CD4-positive, alpha-beta T cell treated with Interleukin-4 for 1 hour (primary cell): ENCODE measurements around the gene MISP.
"Not testable (repeated sequence)": the region's sequence is repeated elsewhere in the genome, so short reads cannot be mapped to it uniquely, and the experiment has no call there.

ENCODE experiments used
- DNase-seq, 2 donors: peaks; one replicate each; pipeline ENCODE4 v3.0.0-alpha.2; 2020 to 2022

MISP gene, protein sequence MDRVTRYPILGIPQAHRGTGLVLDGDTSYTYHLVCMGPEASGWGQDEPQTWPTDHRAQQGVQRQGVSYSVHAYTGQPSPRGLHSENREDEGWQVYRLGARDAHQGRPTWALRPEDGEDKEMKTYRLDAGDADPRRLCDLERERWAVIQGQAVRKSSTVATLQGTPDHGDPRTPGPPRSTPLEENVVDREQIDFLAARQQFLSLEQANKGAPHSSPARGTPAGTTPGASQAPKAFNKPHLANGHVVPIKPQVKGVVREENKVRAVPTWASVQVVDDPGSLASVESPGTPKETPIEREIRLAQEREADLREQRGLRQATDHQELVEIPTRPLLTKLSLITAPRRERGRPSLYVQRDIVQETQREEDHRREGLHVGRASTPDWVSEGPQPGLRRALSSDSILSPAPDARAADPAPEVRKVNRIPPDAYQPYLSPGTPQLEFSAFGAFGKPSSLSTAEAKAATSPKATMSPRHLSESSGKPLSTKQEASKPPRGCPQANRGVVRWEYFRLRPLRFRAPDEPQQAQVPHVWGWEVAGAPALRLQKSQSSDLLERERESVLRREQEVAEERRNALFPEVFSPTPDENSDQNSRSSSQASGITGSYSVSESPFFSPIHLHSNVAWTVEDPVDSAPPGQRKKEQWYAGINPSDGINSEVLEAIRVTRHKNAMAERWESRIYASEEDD

DNA sequence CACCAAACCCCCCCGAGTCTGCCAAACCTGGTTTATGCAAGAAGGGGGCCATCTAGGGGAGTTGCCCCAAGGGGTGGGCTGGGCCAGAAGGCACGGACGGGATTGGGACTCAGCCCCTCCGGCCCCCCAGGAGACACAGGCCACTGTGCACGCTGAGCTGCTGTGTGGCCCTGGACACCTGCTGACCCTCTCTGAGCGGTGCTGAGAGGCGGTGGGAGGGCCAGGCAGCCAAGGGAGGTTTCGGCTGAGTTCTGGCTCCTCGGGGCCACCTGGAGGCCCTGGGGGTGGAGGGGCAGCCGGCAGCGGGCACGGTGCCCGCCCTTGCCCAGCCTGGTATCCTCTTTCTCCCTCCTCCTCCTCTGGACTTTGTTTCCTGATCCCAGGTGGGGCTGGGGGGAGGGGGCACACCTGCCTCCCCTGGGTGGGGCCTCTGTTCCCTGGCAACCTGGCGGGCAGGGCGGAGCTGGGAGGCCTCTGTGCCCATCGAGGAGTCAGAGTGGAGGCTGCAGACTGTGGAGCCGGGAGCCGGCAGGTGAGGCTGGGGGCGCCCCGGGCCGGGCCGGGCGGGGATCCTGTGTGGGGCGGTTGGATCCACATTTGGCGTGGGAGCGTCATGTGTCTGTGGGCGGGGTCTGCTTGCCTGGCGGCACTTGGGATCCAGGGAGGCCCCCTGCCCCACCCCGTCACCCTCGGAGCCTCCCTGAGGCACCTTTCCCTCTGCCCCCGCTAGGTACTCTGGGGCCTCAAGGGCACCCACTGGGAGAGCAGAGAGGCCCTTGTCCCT is at the start of gene MISP:
Gene MISP (plus strand): TSS at position 473 of the 784 bp plus-strand sequence. CDS start 5,835 bp downstream, outside the sequence.
- DNase-seq: no peak

DNA sequence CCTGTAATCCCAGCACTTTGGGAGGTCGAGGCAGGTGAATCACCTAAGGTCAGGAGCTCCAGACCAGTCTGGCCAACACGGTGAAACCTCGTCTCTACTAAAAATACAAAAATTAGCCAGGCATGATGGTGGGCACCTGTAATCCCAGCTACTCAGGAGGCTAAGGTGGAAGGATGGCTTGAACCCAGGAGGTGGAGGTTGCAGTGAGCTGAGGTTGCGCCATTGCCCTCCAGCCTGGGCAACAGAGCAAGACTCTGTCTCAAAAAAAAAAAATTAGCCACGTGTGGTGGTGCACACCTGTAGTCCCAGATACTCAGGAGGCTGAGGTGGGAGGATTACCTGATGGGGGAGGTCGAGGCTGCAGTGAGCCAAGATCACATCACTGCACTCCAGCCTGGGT is 48.1 kb upstream of the MISP start:
- not testable (repeated sequence) for DNase-seq

DNA sequence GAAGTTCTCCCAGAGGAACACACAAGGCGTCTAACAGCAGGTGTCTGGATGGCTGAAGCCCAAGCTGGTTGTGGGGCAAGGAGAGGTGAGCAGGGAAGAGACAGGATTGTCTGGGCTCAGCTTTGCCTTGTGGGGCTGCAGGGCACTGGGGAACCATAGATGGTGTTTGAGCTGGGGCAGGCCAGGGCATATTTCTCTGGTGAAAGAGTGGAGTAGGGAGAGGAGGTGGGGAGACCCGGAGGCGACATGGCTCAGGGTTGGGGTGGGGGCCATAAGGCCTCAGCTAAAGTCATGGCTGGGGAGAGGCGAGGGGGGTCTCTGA is 47.6 kb upstream of the MISP start:
- no peak for DNase-seq

DNA sequence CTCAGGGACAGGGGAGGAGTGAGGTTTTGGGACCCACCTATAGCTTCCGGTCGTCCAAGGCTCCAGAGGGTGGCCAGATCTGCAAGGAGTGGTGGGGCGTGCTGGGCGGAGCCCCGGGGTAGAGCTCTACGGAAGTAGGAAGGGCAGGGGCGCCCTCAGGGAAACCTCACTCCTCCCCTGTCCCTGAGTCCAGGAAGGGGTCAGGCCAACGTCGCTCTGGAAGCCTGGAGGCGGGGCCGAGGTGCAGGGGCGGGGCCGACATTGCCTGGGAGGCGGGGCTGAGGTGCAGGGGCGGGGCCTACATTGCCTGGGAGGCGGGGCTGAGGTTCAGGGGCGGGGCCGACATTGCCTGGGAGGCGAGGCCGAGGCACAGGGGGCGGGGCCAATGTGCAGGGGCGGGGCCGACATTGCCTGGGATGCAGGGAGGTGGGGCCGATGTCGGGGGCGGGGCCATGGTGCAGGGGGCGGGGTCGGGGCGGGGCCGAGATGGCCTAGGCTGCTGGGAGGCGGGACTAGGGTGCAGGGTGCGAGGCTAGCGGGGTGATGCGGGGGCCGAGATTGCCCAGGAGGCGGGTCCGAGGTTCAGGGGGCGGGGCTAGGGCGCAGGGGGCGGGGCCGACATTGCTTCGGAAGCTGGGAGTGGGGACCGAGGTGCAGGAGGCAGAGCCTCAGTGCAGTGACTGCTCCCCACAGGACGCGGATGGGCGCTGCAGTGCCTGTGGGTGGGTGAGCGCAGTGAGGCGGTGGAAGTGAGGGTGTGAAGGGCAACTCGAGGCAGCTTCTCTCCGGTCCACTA is 47.1 kb upstream of the MISP start:
- peak; percentile 64 to 80 for DNase-seq

DNA sequence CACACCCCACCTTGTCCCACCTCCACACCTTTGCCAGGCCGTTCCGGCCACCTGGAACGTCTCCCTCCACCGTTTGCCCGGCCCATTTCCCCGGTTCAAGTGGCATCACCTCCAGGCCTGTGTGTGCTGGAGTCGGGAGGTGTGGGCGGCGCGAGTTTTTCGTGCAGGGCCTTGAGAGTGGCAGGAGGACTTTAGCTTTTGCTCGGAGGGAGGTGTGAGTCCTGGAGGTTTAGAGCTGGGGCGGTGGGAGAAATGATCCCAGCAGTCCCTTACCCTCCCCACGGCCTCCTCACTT is 46.5 kb upstream of the MISP start:
- DNase-seq: no peak

DNA sequence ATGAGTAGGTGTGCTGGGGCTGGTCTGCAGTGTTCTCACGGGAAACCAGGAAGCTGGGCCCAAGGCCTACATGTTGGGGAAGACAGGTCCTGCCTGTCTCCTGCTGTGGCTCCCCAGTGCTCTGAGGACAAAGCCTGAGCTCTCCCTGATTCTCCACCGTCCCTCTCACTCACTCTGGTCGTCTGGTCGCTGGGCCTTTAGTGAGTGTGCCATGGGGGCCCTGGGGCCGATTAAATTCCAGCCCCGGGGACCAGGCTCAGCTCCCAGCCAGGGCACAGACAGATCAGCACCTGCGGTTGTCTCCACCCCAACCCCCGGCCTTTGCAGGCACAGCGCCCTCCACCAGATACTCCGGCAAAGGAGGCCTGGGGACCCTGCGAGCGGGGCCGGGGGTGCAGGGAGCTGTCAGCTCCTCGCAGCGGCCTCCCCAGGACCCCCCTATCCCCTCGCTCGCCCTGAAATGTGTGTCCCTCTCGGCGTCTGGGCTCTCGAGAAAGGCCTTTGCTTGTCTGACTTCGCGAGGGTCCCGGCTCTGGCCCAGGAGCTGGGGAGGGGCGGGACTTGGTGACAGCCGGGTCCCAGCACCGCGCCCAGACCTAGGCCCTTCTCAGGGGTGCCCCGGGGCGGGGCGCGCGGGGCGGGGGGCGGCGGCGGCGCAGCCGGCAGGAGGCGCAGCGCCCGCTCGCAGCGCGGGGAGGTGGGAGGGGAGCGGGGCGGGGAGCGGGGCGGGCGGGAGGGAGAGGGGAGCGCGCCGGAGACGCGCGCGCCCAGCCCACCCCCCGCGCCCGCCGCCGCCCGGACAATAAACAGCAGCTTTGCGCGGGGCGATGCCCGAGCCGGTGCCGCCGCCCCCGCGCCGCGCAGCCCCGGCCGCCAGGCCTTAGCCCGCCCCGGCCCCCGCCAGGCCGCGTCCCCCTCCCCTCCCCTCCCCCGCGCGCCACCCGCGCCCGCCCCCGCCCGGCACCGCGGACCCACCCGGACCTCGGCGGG is 42.5 kb upstream of the MISP start, which contains the start of gene PALM:
Gene PALM (plus strand): TSS at position 782 of the 990 bp plus-strand sequence. CDS start 212 bp downstream, outside the sequence.
- no peak for DNase-seq

DNA sequence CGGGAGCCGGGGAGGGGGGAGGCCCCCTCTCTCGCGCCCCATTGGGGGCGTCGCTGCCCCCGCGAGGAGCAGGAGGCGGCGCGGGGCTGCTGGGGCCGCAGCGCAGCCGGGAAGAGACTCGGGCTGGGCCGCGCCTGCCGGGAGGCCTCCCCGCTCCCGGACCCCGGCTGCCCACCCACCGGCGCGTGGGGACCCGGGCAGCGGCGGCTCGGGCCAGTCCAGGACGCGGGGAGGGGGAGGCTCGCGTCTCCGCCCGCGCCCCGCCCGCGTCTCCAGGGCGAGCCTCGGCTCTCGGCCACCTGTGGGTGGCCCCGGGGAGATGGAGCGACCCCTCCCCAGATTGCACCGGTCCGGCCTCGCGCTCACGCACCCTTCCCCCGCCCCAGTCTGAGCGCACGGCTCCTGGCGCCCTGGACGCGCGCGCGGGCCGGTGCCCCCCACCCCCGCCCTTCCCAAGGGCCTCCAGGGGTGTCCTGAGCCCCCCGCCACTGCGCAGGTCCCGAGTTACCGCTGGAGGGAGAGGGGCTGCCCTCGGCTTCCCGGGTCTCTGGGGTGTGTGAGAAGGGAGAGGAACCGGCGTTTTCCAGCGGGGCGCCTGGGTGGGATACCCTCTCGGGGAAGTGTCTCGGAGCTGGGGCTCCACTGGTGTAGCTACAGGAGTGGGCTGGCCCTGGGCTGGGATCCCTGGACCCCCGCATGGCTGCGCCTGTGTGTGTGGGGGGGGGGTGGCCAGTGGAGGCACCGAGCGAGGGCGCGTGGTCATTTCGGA is 41.5 kb upstream of the MISP start:
- DNase-seq: no peak

DNA sequence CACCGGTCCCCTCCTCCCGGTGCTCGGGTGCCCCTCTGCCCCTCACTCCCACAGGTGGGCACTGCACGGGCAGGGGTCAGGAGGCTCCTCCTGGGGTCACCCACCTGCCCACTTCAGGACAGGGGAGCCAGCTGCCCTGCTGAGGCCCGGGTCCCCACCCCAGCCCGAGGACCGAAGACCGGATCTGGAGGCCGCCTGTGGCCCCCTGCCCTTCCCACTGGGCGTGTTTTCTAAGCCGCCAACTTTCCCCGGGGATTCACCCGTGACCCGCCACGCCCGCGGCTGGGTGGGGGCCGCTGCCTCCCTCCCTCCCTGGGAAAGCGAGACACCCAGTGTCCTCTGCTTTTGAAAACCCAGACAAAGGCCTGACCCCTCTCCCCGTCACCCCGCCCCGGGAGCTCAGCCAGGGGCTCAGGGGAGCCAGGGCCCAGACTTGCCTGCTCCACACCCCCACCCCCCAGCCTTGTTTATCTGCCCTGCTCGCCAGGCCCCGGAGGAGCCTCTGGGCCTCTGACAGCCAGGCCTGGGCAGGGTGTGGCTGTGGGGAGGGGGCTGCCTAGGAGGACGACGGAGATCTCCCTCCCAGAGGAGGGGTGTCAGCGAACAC is 40.8 kb upstream of the MISP start:
- no peak for DNase-seq

DNA sequence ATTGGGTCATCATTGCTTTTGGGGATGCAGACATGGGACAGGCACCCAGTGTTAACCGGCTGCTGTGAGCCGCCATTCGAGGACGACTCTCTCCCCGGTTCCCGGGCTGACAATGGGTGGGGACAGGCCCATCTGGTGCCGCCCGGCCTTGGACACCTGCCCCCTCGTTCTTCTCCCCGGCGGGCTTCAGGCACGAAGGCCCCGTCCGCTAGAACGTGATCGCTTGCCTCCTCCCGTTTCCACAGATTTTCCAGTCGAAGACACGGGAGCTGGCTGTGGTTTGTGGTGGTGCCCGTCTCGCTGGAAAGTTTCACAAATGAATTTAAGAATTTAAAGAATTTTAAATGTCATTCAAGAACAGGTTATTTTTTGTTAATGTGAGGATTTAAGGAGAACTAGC is 40.1 kb upstream of the MISP start:
- no peak for DNase-seq

DNA sequence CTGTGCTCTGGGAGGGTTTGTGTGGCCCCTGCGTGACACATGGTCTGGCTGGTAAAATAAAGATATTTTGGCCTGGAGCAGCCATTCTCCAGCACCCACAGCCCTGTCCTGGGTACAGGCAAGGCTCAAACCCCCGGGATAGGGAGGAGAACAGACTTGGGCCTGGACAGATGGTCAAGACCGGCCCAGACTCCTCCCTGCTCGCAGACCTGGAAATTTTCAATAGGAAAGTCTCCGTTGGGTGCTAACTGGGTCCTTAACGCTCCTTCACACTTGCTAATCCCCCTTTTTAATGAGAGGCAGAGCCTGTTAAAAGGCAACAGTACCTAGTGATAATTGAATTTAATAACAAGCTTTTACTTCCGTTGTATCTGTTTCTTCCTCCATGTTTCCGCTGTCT is 39.7 kb upstream of the MISP start:
- no peak for DNase-seq

DNA sequence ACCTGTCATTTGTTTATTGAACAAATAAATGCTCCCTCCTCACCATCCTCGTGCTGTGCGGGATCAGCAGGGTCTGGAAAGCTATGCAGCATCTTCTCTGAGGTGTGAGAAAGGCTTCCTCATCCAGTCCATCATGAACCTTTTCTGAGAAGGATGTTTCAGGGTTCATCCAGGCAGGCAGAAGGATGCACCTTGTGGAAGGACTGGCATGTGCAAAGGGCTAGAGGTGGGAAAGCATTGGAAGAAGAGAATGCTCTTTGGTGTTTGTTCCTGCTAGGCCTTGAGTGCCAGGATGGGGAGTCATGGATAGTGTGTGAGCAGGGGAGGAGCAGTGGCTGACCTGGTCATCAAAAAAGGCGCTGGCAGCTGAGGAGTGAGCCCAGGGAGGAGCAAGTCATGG is 35.6 kb upstream of the MISP start:
- DNase-seq: no peak

DNA sequence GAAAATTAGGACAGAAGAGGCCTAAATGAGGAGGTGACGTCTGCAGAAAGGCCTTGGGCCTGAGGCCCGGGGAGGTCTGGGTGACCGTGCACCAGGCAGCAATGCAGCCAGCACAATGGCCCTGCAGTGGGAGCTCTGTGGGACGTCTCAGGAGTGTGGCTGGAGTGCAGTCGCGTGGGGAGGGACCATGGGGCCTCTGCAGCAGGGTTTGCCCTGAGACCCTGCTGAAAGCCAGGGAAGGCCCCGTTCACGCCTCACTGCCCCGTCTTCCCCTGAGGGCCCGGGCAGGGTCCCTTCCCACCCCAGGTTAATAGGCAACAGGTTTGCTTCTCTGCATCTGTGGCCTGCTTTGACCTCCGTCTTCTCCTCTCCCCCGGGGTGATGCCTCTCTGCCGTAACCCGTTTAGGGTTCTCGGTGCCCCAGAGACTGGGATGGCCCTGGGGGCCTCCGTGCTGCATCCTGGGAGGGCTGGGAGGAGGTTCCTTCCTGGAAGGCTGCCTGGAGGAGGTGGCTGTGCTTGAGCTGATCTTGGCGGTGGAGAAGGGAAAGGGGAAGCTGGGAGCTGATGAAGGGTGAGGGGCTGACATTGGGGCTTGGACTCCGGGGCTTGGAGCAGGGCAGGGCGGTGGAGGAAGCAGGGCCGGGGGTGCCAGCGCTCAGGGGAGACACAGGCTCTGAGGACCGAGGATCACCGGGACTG is 32.5 kb upstream of the MISP start:
- DNase-seq: no peak

DNA sequence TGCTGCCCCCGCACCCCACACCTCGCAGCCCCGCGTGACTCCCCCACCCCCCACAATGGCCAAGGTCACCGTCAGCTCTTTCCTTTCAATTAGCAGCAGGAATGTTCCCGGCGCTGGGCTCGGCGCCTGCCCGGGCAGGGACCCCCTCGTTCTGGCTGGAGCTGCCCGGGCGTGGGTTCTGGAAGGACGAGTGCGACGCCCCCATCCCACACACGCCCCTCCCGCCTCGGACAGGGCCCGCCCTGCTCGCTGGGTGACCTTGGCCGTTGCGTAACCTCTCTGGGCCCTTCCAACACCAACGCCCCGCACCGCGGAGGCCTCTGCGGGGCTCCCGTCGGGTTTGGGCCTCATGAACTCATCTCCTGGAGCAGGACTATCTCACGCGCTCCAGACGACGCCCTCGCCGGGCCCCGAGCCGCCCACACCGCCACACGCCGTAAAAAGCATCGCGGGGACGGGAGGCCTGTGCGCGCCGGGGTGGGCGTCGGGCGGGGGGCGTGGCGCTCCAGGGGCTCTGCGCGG is 31.9 kb upstream of the MISP start:
- no peak for DNase-seq

DNA sequence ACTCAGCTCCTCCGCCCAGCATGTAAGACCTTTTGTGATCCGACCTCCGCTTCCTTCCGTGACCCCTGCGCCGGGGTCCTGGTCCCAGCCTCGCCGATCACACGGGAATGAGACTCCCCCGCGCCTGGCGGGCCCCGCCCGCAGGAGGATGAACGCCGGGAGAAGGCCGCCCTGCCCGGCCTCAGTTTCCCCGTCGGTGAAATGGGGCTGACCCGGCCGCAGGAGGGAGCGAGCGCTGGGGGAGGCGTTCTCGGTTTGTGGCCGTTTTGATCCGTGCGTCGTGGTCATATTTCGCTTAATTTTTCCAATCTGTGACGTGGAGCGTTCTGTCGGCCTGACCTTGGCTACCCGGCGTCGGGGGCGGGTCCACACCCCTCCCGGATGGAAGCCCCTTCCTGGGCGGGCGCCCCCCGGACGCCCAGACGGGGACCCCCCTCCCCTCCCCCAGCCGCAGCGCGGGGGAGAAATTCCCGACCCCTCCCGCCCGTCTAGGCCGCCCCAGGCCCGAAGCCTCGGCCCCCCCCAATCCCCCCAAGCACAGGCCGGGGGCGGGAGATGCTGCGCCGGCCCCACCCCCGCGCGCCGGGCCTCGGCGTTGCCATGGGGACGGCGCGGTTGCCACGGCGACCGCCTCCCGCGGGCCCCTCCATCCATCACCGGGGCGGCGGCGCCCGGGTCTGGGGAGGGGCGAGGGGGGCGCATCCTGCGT is 31.1 kb upstream of the MISP start:
- DNase-seq: no peak

DNA sequence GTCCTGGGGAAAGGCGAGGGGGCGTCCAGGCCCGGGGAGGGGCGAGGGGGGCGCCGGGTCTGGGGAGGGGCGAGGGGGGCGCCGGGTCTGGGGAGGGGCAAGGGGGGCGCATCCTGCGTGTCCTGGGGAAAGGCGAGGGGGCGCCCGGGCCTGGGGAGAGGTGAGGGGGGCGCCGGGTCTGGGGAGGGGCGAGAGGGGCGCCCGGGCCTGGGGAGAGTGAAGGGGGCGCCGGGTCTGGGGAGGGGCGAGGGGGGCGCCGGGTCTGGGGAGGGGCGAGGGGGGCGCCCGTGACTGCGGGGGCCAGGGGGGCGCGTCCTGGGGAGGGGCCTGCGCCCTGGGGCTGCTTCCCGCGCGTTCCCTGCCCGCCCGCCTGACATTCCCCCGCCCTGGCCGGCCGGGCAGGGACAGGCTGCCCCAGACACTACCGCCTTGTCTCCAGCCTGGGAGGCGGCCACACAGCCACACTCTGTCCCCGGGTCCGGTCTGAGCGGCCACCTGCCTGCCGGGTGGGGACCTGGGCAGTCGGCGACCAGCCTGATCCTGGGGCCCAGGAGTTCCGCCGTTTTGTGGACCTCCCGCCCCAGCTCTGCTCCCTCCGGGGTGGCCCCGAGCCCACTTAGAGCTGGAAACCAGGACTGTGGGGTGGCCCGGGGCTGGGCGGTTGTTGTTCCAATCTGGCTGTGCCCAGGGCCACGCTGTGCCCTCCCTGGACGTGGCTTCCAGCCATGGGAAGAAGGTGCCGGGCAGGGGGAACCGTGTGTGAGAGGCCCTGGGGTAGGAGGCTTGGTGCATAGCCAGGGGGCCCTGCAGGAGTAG is 30.4 kb upstream of the MISP start:
- no peak for DNase-seq

DNA sequence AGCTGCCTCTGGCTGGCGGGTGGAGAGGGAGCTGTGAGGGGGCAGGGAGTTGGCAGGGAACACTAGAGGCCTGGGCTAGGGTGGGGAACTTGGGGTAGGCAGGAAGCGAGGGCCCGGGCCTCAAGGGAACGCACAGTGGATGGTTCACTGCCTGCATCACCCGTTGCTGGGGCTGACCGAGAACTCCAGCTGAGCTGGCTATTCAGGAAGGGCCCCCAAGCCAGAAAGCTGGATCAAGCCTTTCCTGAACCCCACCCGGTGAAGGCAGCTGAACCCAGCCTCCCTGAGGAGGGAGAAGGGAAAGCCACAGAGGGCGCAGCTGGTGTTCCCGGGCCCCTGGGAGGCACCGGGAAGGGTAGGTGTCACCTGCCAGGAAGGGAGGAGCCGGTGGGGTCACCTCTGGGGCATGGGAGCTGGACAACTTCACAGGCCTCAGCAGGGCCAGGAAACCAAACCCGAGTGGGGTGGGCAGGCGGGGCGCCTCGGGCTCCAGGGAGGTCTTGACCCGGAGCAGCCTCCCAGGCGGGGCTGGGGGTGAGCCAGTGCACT is 28.3 kb upstream of the MISP start:
- no peak for DNase-seq

DNA sequence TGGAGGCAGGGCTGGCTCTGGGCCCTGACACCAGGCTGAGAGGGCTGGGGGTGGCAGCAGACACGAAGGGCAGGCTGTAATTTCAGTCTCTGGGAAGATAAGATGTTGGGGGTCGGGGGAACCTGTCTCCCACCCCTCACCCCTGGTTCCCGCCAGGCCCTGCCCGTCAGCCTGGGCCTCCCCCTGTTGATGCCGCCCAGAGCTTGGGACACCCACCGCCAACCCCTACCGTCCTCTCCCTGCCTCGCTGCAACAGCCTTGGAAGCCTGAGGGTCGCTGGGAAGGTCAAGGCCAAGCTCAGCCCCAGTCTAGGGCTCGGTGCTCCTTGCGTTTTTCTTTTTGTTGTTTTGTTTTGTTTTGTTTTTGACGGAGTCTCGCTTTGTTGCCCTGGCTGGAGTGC is 27.7 kb upstream of the MISP start:
- no peak for DNase-seq

DNA sequence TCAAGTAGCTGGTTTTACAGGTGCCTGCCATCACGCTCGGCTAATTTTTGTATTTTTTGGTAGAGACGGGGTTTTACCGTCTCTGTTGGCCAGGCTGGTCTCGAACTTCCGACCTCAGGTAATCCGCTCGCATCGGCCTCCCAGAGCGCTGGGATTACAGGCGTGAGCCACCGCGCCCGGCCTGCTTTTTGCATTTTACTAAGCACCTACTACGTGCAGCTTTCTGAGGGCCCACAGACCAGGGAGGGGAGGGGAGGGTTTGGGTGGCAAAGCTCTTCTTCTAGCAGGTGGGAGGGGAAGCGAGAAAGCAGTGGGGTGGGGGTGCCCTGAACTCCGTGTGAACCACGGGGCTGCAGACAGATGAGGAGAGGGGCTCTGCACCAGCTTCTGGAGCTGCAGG is 27.2 kb upstream of the MISP start:
- DNase-seq: no peak
